PC-3 (cell line): ENCODE data around the gene SLIT1. TPM values are rescaled to one million over a fixed set of nuclear protein-coding genes. Genes with fewer than 3 reads are reported as not detected.

Source experiments
- ATAC-seq: fragments of 200-7000 bp; cut with Tn5 transposase; 2 replicates; pipeline ENCODE4 v1.9.1; 2020; ENCODE audit warnings: mild to moderate bottlenecking, moderate library complexity
- BruUV-seq: library from RNA; stranded (reverse); fragments of 400-500 nt; replicated peaks from 2 replicates; lab custom pipeline; 2021; lab: Mats Ljungman, UMichigan
- CTCF ChIA-PET: fragments of 300-600 bp; sonication (Branson Sonifier 250); formaldehyde crosslinking; loops from one replicate; lab custom pipeline; 2022; ENCODE audit warnings: antibody characterized with exemption; lab: Charles Lee
- POLR2A ChIA-PET: fragments of 300-600 bp; sonication (Branson Sonifier 250); formaldehyde crosslinking; loops from one replicate; lab custom pipeline; 2022; ENCODE audit warnings: antibody characterized with exemption; ENCODE audit not compliant: unreplicated experiment; lab: Charles Lee
- DNase-seq: peaks from one replicate; pipeline ENCODE4 v3.0.0-alpha.2; 2015
- H2AFZ ChIP-seq: fragments of 300-600 bp; sonication (generic); 2 replicates; pipeline ENCODE4 v1.6.0; 2016; ENCODE audit warnings: antibody characterized with exemption, low read length
- H3F3A ChIP-seq: fragments of 300-600 bp; sonication (generic); one replicate; pipeline ENCODE4 v1.6.0; 2017; ENCODE audit warnings: antibody characterized with exemption, low read length, control low read depth, mild to moderate bottlenecking; ENCODE audit not compliant: unreplicated experiment
- H3K27ac ChIP-seq: fragments of 300-600 bp; sonication (generic); 2 replicates; pipeline ENCODE4 v1.5.1; 2016; ENCODE audit warnings: mild to moderate bottlenecking, low read length
- H3K27me3 ChIP-seq: fragments of 300-600 bp; sonication (generic); 2 replicates; pipeline ENCODE4 v1.6.1; 2016; ENCODE audit warnings: low read length, mixed read lengths
- H3K36me3 ChIP-seq: fragments of 300-600 bp; sonication (generic); 2 replicates; pipeline ENCODE4 v1.6.1; 2016; ENCODE audit warnings: low read depth, mixed run types, low read length, mixed read lengths
- H3K4me1 ChIP-seq: fragments of 300-600 bp; sonication (generic); 2 replicates; pipeline ENCODE4 v1.5.1; 2016; ENCODE audit warnings: low read length; ENCODE audit not compliant: insufficient read depth
- H3K4me2 ChIP-seq: fragments of 300-600 bp; sonication (generic); 2 replicates; pipeline ENCODE4 v1.6.0; 2016; ENCODE audit warnings: low read length
- H3K4me3 ChIP-seq: fragments of 300-600 bp; sonication (generic); 2 replicates; pipeline ENCODE4 v1.5.1; 2016; ENCODE audit warnings: mild to moderate bottlenecking, low read length, mixed read lengths
- H3K79me2 ChIP-seq: fragments of 300-600 bp; sonication (generic); 2 replicates; pipeline ENCODE4 v1.6.1; 2017; ENCODE audit warnings: low read length, mixed read lengths
- H3K9ac ChIP-seq: fragments of 300-600 bp; sonication (generic); 2 replicates; pipeline ENCODE4 v1.6.0; 2016; ENCODE audit warnings: mild to moderate bottlenecking, low read length
- H3K9me2 ChIP-seq: fragments of 300-600 bp; sonication (generic); replicated peaks from 2 replicates; pipeline ENCODE4 v1.6.1; 2016; ENCODE audit warnings: mixed run types, low read length, mixed read lengths
- H3K9me3 ChIP-seq: fragments of 300-600 bp; sonication (generic); 2 replicates; pipeline ENCODE4 v1.6.1; 2016; ENCODE audit warnings: low read length, mixed read lengths
- H4K20me1 ChIP-seq: fragments of 300-600 bp; sonication (generic); 2 replicates; pipeline ENCODE4 v1.6.1; 2016; ENCODE audit warnings: low read length, mixed read lengths
- EZH2 ChIP-seq: fragments of 300-600 bp; sonication (generic); IDR thresholded peaks from one replicate; pipeline ENCODE4 v1.6.1; 2017; ENCODE audit warnings: antibody characterized with exemption, mild to moderate bottlenecking, low read length; ENCODE audit not compliant: unreplicated experiment
- EZH2phosphoT487 ChIP-seq: fragments of 300-600 bp; sonication (generic); IDR thresholded peaks from 2 replicates; pipeline ENCODE4 v1.6.1; 2018; ENCODE audit warnings: mild to moderate bottlenecking, antibody characterized with exemption, low read length, borderline replicate concordance
- intact Hi-C: fragments of 100-400 bp; cut with micrococcal nuclease; formaldehyde crosslinking; loops from 2 replicates; pipeline ENCODE4 v1.9.0; 2023
- total RNA-seq: library from RNA; depleted of rRNA; stranded (reverse); fragments of >200 nt; gene quantifications from 2 replicates; pipeline ENCODE4 v1.2.3, GENCODE V29; 2014
- TF ChIP-seq, protein P1 (sequence below): fragments of 300-600 bp; sonication (generic); conservative IDR thresholded peaks from 2 replicates; pipeline ENCODE4 v1.5.1; 2017; ENCODE audit warnings: antibody characterized with exemption, low read depth, mild to moderate bottlenecking, low read length

The SLIT1 gene
- total RNA-seq, 1 experiment from 2014 or later: not detected

GRCh38 chr10:97069026-97069425 is 116.7 kb downstream of the SLIT1 start:
- CTCF ChIA-PET: no interaction called here

DNA sequence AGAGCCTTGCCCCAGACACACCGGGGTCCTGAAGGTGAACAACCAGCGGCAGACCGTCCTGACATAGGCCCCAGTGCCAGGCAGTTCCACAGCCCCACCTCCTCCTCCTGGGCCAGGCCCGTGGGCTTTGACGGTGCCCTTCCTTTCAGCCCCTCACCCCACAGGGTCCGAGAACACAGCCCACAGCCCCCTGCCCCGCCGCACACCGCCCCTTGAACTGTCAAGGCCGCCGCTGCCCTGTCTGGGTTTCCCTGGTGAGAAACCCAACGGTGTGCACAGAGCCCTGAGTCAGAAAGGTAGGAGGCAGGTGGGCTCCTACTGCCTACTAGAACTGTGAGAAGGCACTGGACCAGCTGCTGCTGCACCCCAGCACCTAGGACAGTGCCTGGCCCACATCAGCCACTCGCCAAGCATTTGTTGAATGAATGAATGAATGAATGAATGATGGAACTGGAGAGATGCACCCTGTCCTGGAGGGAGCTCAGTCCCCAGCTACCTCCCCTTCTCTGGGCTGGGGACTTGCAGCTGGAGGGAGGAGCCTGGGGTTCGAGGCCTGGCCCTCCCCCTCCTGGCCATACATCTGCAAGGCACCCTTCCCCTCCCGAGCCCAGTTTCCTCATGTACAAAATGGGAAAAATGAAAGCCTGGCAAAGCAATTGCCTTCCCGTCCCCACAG is 117.9 kb downstream of the SLIT1 start:
- ATAC-seq (no peak), DNase-seq (no peak)
- Histone ChIP-seq H3K9me2 (no peaks in the 10 kb centered on the region), H3F3A (no peaks in the 10 kb centered on the region), H3K4me2 (no peak overlapping the region), H4K20me1 (no peaks in the 10 kb centered on the region), H3K4me1 (peaks cover 10% of the 10 kb centered on the region; the same call in 1 of the 2 replicates), H3K79me2 (no peaks in the 10 kb centered on the region), H2AFZ (no peak overlapping the region), H3K27ac (no peak overlapping the region), H3K27me3 (no peaks in the 10 kb centered on the region), H3K9ac (no peak overlapping the region), H3K9me3 (0 out of 2 replicates have a peak, but pooled peaks cover 3% of the 10 kb centered on the region), H3K4me3 (no peak overlapping the region), H3K36me3 (no peaks in the 10 kb centered on the region)
- BruUV-seq: no TSS peak
- TF ChIP-seq, protein P1, sequence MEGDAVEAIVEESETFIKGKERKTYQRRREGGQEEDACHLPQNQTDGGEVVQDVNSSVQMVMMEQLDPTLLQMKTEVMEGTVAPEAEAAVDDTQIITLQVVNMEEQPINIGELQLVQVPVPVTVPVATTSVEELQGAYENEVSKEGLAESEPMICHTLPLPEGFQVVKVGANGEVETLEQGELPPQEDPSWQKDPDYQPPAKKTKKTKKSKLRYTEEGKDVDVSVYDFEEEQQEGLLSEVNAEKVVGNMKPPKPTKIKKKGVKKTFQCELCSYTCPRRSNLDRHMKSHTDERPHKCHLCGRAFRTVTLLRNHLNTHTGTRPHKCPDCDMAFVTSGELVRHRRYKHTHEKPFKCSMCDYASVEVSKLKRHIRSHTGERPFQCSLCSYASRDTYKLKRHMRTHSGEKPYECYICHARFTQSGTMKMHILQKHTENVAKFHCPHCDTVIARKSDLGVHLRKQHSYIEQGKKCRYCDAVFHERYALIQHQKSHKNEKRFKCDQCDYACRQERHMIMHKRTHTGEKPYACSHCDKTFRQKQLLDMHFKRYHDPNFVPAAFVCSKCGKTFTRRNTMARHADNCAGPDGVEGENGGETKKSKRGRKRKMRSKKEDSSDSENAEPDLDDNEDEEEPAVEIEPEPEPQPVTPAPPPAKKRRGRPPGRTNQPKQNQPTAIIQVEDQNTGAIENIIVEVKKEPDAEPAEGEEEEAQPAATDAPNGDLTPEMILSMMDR: no peak
- TF ChIP-seq EZH2 (no peak), EZH2phosphoT487 (no peak)
- POLR2A ChIA-PET: no interaction called here
- CTCF ChIA-PET: no interaction called here
- intact Hi-C loops: no loop called here

More at GRCh38 chr10:97069026-97069425, 116.7 kb downstream of the SLIT1 start:
- no TSS peak for BruUV-seq
- H3K9me2 ChIP-seq: no peaks in the 10 kb centered on the region
- H3K4me2 ChIP-seq: no peak overlapping the region
- intact Hi-C loops: no loop called here
- H3K79me2 ChIP-seq: no peaks in the 10 kb centered on the region
- no peaks in the 10 kb centered on the region for H3K36me3 ChIP-seq
- H3K4me1 ChIP-seq: peaks cover 10% of the 10 kb centered on the region; the same call in 1 of the 2 replicates
- ATAC-seq: no peak
- no peak overlapping the region for H3K9ac ChIP-seq
- H3K9me3 ChIP-seq: 0 out of 2 replicates have a peak, but pooled peaks cover 3% of the 10 kb centered on the region
- TF ChIP-seq EZH2 (no peak), EZH2phosphoT487 (no peak)
- TF ChIP-seq, protein P1: no peak
- POLR2A ChIA-PET: no interaction called here
- no peak overlapping the region for H2AFZ ChIP-seq
- no peaks in the 10 kb centered on the region for H3F3A ChIP-seq
- no peaks in the 10 kb centered on the region for H3K27me3 ChIP-seq
- no peak for DNase-seq
- H3K4me3 ChIP-seq: no peak overlapping the region
- H3K27ac ChIP-seq: no peak overlapping the region
- H4K20me1 ChIP-seq: no peaks in the 10 kb centered on the region

DNA sequence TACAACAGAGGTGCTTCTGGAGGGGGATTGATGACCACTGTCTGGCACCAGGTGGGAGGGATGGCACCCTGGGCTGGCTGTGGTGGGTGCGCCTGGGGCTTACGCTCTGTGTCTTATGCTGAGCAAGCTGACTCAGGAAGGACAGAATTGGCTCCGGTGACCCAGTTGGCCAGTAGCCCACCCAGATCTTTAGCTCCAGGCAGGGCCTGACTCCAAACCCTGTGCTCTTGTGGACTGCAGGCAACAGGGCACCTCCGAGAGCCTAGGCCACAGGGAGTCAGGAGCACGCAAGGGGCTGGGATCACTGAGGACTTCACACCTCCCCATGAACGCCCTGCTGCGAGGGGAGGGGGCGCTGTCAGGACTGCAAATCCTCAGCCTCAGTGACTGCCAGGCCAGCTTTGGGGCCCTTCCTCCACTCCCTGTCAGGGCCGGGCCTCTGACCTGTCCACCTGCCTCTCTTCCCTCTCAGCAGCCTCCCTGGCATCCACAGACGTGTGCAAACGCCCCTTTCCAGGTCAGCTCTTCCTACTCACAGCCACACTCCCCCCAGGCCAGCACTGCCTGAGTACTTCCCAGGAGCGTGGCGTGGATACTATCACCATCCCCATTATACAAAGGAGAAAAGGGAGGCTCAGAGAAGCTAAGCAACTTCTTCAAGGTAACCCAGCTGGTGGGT is 118.7 kb downstream of the SLIT1 start:
- ChIA-PET POLR2A (no interaction called here), CTCF (no interaction called here)
- no peak overlapping the region for H3K9ac ChIP-seq
- no peaks in the 10 kb centered on the region for H3K79me2 ChIP-seq
- no peaks in the 10 kb centered on the region for H3F3A ChIP-seq
- 0 out of 2 replicates have a peak, but pooled peaks cover 3% of the 10 kb centered on the region for H3K9me3 ChIP-seq
- TF ChIP-seq EZH2: no peak
- no peak overlapping the region for H2AFZ ChIP-seq
- no peak overlapping the region for H3K27ac ChIP-seq
- H3K4me2 ChIP-seq: no peak overlapping the region
- H4K20me1 ChIP-seq: no peaks in the 10 kb centered on the region
- no peaks in the 10 kb centered on the region for H3K36me3 ChIP-seq
- no peaks in the 10 kb centered on the region for H3K27me3 ChIP-seq
- no peak overlapping the region for H3K4me3 ChIP-seq
- peaks cover 10% of the 10 kb centered on the region; the same call in 1 of the 2 replicates for H3K4me1 ChIP-seq
- no TSS peak for BruUV-seq
- DNase-seq: no peak
- intact Hi-C loops: no loop called here
- H3K9me2 ChIP-seq: no peaks in the 10 kb centered on the region
- no peak for ATAC-seq
